ENCODE results near the gene HPS5. TPM values are rescaled to one million over a fixed set of nuclear protein-coding genes. Genes with fewer than 3 reads are reported as not detected.

Gene HPS5
- total and polyA plus RNA-seq, 2 of the 13 experiments (the other 11 are each of a cell fraction or from before 2014, with no cell fraction given): 6.6 to 25.5 TPM

- TF ChIP-seq ZNF101 (CRISPR knock-in tag; IDR thresholded peaks at IDR 0.05; ENCODE audit: borderline replicate concordance, low read depth) (0 out of 2 replicates have a peak, but pooled peaks have one; percentile 19), XRCC5 (optimal IDR thresholded peaks at IDR 0.05; ENCODE audit: low read length) (peak; percentile 81), TGIF2 (CRISPR knock-in tag; IDR thresholded peaks at IDR 0.05) (peak; percentile 76; the same call in 1 of the 2 replicates), ELF3 (CRISPR knock-in tag; IDR thresholded peaks at IDR 0.05) (peak; percentile 98), HNRNPLL (IDR thresholded peaks at IDR 0.05; ENCODE audit: low read depth, low read length, poor library complexity, severe bottlenecking) (peak; percentile 93), PAXIP1 (CRISPR knock-in tag; conservative IDR thresholded peaks at IDR 0.05) (peak; percentile 77), HDAC2 (CRISPR knock-in tag; IDR thresholded peaks at IDR 0.05) (peak; percentile 91), NCOA2 (CRISPR knock-in tag; IDR thresholded peaks at IDR 0.05) (peak; percentile 63), SKIL (CRISPR knock-in tag; IDR thresholded peaks at IDR 0.05; ENCODE audit: borderline replicate concordance) (peak; percentile 54), KMT2A (CRISPR knock-in tag; IDR thresholded peaks at IDR 0.05) (peak; percentile 98), ZNF777 (CRISPR knock-in tag; IDR thresholded peaks at IDR 0.05) (no peak), SIX4 (CRISPR knock-in tag; IDR thresholded peaks at IDR 0.05) (no peak), KAT7 (CRISPR knock-in tag; IDR thresholded peaks at IDR 0.05; ENCODE audit: borderline replicate concordance) (peak; percentile 66; the same call in 1 of the 2 replicates), PREB (CRISPR knock-in tag; IDR thresholded peaks at IDR 0.05) (no peak), NR2C2 (CRISPR knock-in tag; IDR thresholded peaks at IDR 0.05; ENCODE audit: borderline replicate concordance) (peak; percentile 72; the same call in 1 of the 2 replicates), ISX (CRISPR knock-in tag; conservative IDR thresholded peaks at IDR 0.05) (no peak), NFE2L1 (CRISPR knock-in tag; IDR thresholded peaks at IDR 0.05; ENCODE audit: borderline replicate concordance) (peak; percentile 80; the same call in 1 of the 2 replicates), ZNF451 (CRISPR knock-in tag; IDR thresholded peaks at IDR 0.05) (peak; percentile 84), ZMYM3 (CRISPR knock-in tag; IDR thresholded peaks at IDR 0.05) (no peak), RNF2 (conservative IDR thresholded peaks at IDR 0.05; ENCODE audit: low read depth) (peak; percentile 99)
Measured at GRCh38 chr11:18321969-18322711, at the start of gene HPS5, which contains the start of gene GTF2H1 (continued).
